Measurements from ENCODE around the gene RAET1L.
"Not testable (repeated sequence)": the region's sequence is repeated elsewhere in the genome, so short reads cannot be mapped to it uniquely, and the experiment has no call there.

RAET1L gene

GRCh38 chr6:150001295-150002008 lies 23.9 kb downstream of the RAET1L start:
- DNase-seq (ENCODE audit: insufficient read length, low spot score): no peak
- TF ChIP-seq CTCF (IDR thresholded peaks at IDR 0.05; ENCODE audit: insufficient read depth, missing control alignments): no peak
- FAIRE-seq: no peak

GRCh38 chr6:149999636-150000035 lies 25.7 kb downstream of the RAET1L start:
- DNase-seq (ENCODE audit: insufficient read length, low spot score) (no peak), FAIRE-seq (no peak)
- no peak for TF ChIP-seq CTCF (IDR thresholded peaks at IDR 0.05; ENCODE audit: insufficient read depth, missing control alignments)

- DNase-seq (ENCODE audit: insufficient read length, low spot score): no peak
- no peak for FAIRE-seq
- no peak for TF ChIP-seq CTCF (IDR thresholded peaks at IDR 0.05; ENCODE audit: insufficient read depth, missing control alignments)
Observed at GRCh38 chr6:149995971-149996370, 29.4 kb downstream of the RAET1L start.

GRCh38 chr6:149995235-149995750 lies 30.0 kb downstream of the RAET1L start:
- DNase-seq (ENCODE audit: insufficient read length, low spot score) (no peak), FAIRE-seq (no peak)

GRCh38 chr6:149991838-149992237 lies 33.5 kb downstream of the RAET1L start:
- FAIRE-seq (no peak), DNase-seq (ENCODE audit: insufficient read length, low spot score) (no peak)
- no peak for TF ChIP-seq CTCF (IDR thresholded peaks at IDR 0.05; ENCODE audit: insufficient read depth, missing control alignments)

More at GRCh38 chr6:149995235-149995750, 30.0 kb downstream of the RAET1L start:
- TF ChIP-seq CTCF (IDR thresholded peaks at IDR 0.05; ENCODE audit: insufficient read depth, missing control alignments): no peak

- DNase-seq (ENCODE audit: insufficient read length, low spot score); FAIRE-seq: not testable (repeated sequence)
Observed at GRCh38 chr6:149991472-149991795, 33.9 kb downstream of the RAET1L start.

GRCh38 chr6:149990661-149991471 lies 34.5 kb downstream of the RAET1L start:
- no peak for TF ChIP-seq CTCF (IDR thresholded peaks at IDR 0.05; ENCODE audit: insufficient read depth, missing control alignments)
- FAIRE-seq: no peak
- DNase-seq (ENCODE audit: insufficient read length, low spot score): no peak

Data from D721Med (cell line).